Stomach (tissue), 9 donors: ENCODE data around the gene TFEB. TPM values are rescaled to one million over a fixed set of nuclear protein-coding genes. Genes with fewer than 3 reads are reported as not detected.

Experiments
- DNase-seq, 2 donors: peaks; one replicate each; pipeline versions ENCODE4 v3.0.0 to v3.0.0-alpha.2; 2013 to 2019
- H3K27ac ChIP-seq, 5 donors: fragments of 200-600 bp in 4 of 5; sonication (generic) in 4 of 5; one replicate each; pipeline ENCODE4 v1.5.1; 2013 to 2019; ENCODE audit warnings: mild to moderate bottlenecking in 1 of 5, moderate library complexity in 1 of 5
- H3K27me3 ChIP-seq, 3 donors: fragments of 200-600 bp; sonication (generic); one replicate each; pipeline ENCODE4 v1.5.1; 2017 to 2019; ENCODE audit warnings: mixed run types in 1 of 3
- H3K36me3 ChIP-seq, 4 donors: fragments of 200-600 bp; sonication (generic); 1 replicate in 3 of 4; 2 replicates in 1 of 4; pipeline ENCODE4 v1.5.1; 2016 to 2019
- H3K4me1 ChIP-seq, 4 donors: fragments of 200-600 bp; sonication (generic); one replicate each; pipeline ENCODE4 v1.5.1; 2016 to 2019
- H3K4me3 ChIP-seq, 4 donors: fragments of 200-600 bp; sonication (generic) in 3 of 4; one replicate each; pipeline ENCODE4 v1.5.1; 2016 to 2019; ENCODE audit warnings: mild to moderate bottlenecking in 1 of 4
- H3K9me3 ChIP-seq, 4 donors: fragments of 200-600 bp; sonication (generic); one replicate each; pipeline ENCODE4 v1.5.1; 2016 to 2019
- EP300 ChIP-seq: sonication (generic); formaldehyde crosslinking; IDR thresholded peaks from one replicate; pipeline ENCODE4 v1.6.1; 2017; ENCODE audit warnings: antibody characterized with exemption
- POLR2A ChIP-seq, 4 donors: fragments of 450-650 bp; IDR thresholded peaks; one replicate each; pipeline ENCODE4 v1.6.1; 2016; ENCODE audit warnings: antibody characterized with exemption in 4 of 4, control low read depth in 2 of 4, mild to moderate bottlenecking in 1 of 4, moderate library complexity in 1 of 4
- POLR2AphosphoS5 ChIP-seq, 3 donors: sonication (generic); formaldehyde crosslinking; IDR thresholded peaks; one replicate each; pipeline ENCODE4 v1.6.1; 2016; ENCODE audit warnings: antibody characterized with exemption in 3 of 3
- WGBS, 5 donors: extraction: QIAGEN DNeasy Blood & Tissue Kit in 3 of 5; methylation state at CpG; one replicate each; pipeline versions ENCODE4 v1.1.5 to v1.1.7; 2013 to 2018; 5-methylcytosine and 5-hydroxymethylcytosine counted together
- intact Hi-C: fragments of 100-400 bp; cut with DNase I; formaldehyde crosslinking; loops from one replicate; pipeline ENCODE4 v1.15.1; 2023; ENCODE audit warnings: low total_unique reads
- polyA plus RNA-seq, 3 donors: library from polyadenylated mRNA; stranded (reverse); fragments of 200-250 nt; gene quantifications; one replicate each; pipeline ENCODE4 v1.2.3, GENCODE V29; 2013
- total RNA-seq, 5 donors: library from RNA; depleted of rRNA; stranded (reverse); fragments of >200 nt; gene quantifications; one replicate each; pipeline versions ENCODE4 v1.1.0 to v1.2.3, GENCODE V29; 2014 to 2016
- TF ChIP-seq, protein P1 (sequence below), 7 experiments: fragments of 450-650 bp in 4 of 7; fragments of 200-600 bp in 3 of 7; sonication (generic) in 3 of 7; IDR thresholded peaks; one replicate each; pipeline ENCODE4 v1.5.1; 2016 to 2019; ENCODE audit warnings: antibody characterized with exemption in 7 of 7, control low read depth in 2 of 7, mild to moderate bottlenecking in 1 of 7
- donor health status: healthy with polysubstance abuse.
- donor health status: Bipolar disorder and iron deficiency.
- donor health status: healthy.

TFEB gene
- total and polyA plus RNA-seq, 8 donors, result 6.4 to 130 (median 13.5) TPM

DNA sequence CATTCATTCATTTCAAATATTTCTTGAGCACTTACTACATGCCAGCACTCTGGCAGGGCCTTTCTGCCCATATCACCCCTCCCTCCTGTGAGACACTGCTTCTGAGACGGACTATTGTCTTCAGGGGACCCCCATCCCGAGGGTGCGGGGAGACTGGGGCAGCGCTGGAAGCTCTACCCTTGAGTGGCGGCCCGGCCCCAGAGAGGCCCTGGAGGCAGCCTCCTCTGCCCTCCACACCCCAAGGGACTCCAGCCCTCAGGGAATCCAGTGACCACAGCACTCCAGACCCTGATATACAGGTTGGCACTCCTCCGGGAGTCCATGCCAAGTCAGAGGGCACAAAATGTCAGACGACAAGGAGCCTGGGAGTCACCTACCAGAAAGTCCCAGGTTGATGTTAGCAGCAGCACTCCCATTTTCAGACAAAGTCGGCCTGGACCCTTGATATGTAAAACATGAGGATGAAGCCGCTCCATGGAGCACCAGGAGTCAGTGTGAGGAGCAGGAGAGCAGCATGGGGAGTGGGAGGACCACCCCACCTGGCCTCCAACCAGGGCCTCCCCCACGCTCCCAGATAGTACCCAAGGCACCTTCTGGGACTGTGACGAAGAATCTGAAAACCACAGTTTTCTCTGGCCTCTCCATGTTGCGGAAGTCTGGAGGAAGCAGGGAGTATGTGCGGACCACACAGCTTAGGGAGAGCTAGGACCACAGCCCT is 20.7 kb downstream of the TFEB start:
- no peak overlapping the region for H3K4me3 ChIP-seq
- no peaks in the 10 kb centered on the region for H3K9me3 ChIP-seq
- H3K27me3 ChIP-seq, result no peaks in the 10 kb centered on the region
- H3K4me1 ChIP-seq, result peaks cover 45 to 86% (median 67%) of the 10 kb centered on the region in 4 donors
- peak overlapping the region in 4 of 5 donors; percentile 5 to 86 (median 48) for H3K27ac ChIP-seq
- intact Hi-C loops, result no loop called here
- H3K36me3 ChIP-seq, result no peaks in the 10 kb centered on the region
- TF ChIP-seq POLR2A (IDR thresholded peaks at IDR 0.05) (no peak), EP300 (no peak), POLR2AphosphoS5 (IDR thresholded peaks at IDR 0.05) (no peak)
- TF ChIP-seq, protein P1, sequence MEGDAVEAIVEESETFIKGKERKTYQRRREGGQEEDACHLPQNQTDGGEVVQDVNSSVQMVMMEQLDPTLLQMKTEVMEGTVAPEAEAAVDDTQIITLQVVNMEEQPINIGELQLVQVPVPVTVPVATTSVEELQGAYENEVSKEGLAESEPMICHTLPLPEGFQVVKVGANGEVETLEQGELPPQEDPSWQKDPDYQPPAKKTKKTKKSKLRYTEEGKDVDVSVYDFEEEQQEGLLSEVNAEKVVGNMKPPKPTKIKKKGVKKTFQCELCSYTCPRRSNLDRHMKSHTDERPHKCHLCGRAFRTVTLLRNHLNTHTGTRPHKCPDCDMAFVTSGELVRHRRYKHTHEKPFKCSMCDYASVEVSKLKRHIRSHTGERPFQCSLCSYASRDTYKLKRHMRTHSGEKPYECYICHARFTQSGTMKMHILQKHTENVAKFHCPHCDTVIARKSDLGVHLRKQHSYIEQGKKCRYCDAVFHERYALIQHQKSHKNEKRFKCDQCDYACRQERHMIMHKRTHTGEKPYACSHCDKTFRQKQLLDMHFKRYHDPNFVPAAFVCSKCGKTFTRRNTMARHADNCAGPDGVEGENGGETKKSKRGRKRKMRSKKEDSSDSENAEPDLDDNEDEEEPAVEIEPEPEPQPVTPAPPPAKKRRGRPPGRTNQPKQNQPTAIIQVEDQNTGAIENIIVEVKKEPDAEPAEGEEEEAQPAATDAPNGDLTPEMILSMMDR (IDR thresholded peaks at IDR 0.05), result no peak
- 79 to 89% (median 83%) methylated on average over 9 to 14 of the region's 14 CpGs for WGBS, 5 donors
- no peak for DNase-seq

DNA sequence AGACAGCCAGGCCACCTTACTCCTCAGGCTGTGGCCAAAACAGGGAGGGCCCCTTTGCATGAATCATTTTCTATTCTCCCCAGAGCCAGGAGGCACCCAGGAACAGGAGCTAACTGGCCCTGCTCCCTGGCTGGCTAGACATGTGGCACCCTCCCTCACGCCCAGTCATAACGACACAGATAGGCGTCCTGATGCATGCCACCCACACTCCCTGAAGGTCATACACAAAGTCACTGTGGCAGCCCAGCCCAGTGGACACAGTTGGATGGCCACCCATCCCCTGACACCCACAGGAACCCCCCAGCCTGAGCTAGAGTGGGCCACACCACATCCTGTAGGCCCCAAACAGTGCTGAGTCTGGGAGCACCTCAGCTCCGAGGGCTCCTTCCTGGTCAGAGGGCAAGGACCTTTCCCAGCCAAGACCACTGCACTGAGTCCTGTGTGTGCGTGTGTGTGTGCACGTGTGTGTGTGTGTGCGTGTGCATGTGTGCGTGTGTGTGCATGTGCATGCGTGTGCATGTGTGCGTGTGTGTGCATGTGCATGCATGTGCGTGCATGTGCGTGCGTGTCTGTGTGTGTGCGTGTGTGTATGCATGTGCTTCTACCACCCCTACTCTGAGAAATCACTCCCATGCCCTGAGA is 21.6 kb downstream of the TFEB start:
- TF ChIP-seq POLR2A (IDR thresholded peaks at IDR 0.05) (no peak), EP300 (no peak), POLR2AphosphoS5 (IDR thresholded peaks at IDR 0.05) (no peak)
- TF ChIP-seq, protein P1 (IDR thresholded peaks at IDR 0.05), result no peak
- peak overlapping the region; percentile 78 to 86 (median 83) for H3K27ac ChIP-seq
- DNase-seq, result peak in 1 of 2 donors; percentile 62
- no peak overlapping the region for H3K4me3 ChIP-seq
- intact Hi-C loops, result no loop called here
- no peaks in the 10 kb centered on the region for H3K9me3 ChIP-seq
- WGBS, 5 donors, result 64 to 78% (median 74%) methylated on average over 14 of the region's 14 CpGs
- H3K27me3 ChIP-seq, result no peaks in the 10 kb centered on the region
- H3K4me1 ChIP-seq, result peaks cover 45 to 81% (median 65%) of the 10 kb centered on the region in 4 donors
- no peaks in the 10 kb centered on the region for H3K36me3 ChIP-seq

DNA sequence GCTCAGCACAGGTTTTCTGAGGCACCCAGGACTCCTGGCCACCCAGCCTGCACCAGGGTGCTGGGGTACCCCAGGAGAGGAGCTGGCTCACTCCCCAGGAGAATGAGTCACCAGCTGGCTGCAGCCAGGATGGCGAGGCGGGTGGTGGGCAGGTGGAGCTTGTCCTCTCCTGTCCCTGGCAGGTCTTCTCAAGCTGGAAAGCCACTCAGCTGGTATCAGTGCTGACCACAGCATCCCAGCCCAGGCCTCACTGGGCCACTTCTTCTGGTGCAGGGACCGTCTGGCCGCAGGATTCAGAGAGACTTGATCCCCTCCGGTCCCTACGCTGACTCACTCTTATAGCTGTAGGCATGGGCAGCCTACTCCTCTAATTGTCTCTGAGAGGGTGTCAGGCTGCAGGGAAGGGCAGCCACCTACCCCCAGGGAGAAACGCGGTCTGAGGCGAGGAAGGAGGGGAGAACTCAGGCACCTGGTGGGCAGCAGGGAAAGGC is 22.2 kb downstream of the TFEB start:
- H3K36me3 ChIP-seq, result no peaks in the 10 kb centered on the region

DNA sequence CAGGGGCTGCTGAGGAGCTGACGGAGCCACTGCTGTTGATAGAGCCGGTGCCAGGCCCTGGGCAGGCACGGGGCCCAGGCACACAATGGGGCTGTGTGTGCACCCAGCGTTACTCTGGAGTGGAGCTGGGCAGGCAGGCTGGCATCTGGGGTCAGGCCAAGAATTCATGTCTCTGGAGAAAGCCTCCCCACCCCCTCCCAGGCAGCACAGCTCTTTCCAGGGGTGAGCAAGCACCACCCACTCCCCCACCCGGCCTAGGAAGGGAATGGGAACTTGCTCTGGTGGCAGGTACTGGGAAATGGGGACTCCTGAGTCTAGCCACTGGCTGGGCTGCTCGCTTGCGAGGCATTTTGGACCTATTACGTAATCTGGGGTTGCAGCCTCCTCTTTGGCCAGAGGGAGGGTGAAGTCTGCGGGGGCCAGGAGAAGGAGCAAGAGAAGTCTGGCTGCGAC is 22.7 kb downstream of the TFEB start:
- Histone ChIP-seq H3K27me3 (no peaks in the 10 kb centered on the region), H3K4me1 (peaks cover 43 to 86% (median 72%) of the 10 kb centered on the region in 4 donors)
- 26 to 46% (median 40%) methylated on average over 1 to 10 of the region's 10 CpGs for WGBS, 5 donors

More for the DNA sequence above, 22.2 kb downstream of the TFEB start:
- Histone ChIP-seq H3K4me1 (peaks cover 45 to 82% (median 68%) of the 10 kb centered on the region in 4 donors), H3K27me3 (no peaks in the 10 kb centered on the region), H3K27ac (peak overlapping the region; percentile 78 to 86 (median 83)), H3K9me3 (no peaks in the 10 kb centered on the region), H3K4me3 (no peak overlapping the region)
- WGBS, 5 donors, result 29 to 56% (median 39%) methylated on average over 7 to 9 of the region's 9 CpGs
- TF ChIP-seq, protein P1 (IDR thresholded peaks at IDR 0.05), result no peak
- TF ChIP-seq POLR2AphosphoS5 (IDR thresholded peaks at IDR 0.05), result peak in 1 of 3 donors; percentile 6
- peak in 1 of 2 donors; percentile 86 for DNase-seq
- intact Hi-C loops, result no loop called here

More for the DNA sequence above, 22.7 kb downstream of the TFEB start:
- DNase-seq, result peak; percentile 71 to 92
- H3K4me3 ChIP-seq, result no peak overlapping the region
- H3K36me3 ChIP-seq, result no peaks in the 10 kb centered on the region
- H3K27ac ChIP-seq, result peak overlapping the region; percentile 78 to 86 (median 83)
- no peaks in the 10 kb centered on the region for H3K9me3 ChIP-seq
- TF ChIP-seq POLR2AphosphoS5 (IDR thresholded peaks at IDR 0.05), result peak in 2 of 3 donors; percentile 38 to 50
- no peak for TF ChIP-seq EP300
- intact Hi-C loops, result no loop called here
